GM12878 (cell line): ENCODE data around the gene OCLN. TPM values are rescaled to one million over a fixed set of nuclear protein-coding genes. Genes with fewer than 3 reads are reported as not detected.

ENCODE experiments used
- ATAC-seq: fragments of 200-7000 bp; cut with Tn5 transposase; 3 replicates; pipeline ENCODE4 v1.9.1; 2020; ENCODE audit warnings: mild to moderate bottlenecking, moderate library complexity
- BruUV-seq: library from RNA; stranded (reverse); fragments of 400-500 nt; replicated peaks from 2 replicates; lab custom pipeline; 2021; lab: Mats Ljungman, UMichigan
- CTCF ChIA-PET: fragments of 300-600 bp; sonication (Branson Sonifier 250); formaldehyde crosslinking; extraction: SDS; loops from one replicate; lab custom pipeline; 2021; ENCODE audit warnings: inconsistent platforms; lab: Yijun Ruan, JAX
- POLR2A ChIA-PET: fragments of 350-600 bp; formaldehyde crosslinking; extraction: SDS; loops from one replicate; lab custom pipeline; 2021; ENCODE audit warnings: inconsistent platforms; lab: Charles Lee
- RAD21 ChIA-PET: fragments of 300-600 bp; sonication (Branson Sonifier 250); formaldehyde crosslinking; loops from one replicate; lab custom pipeline; 2023; ENCODE audit warnings: antibody characterized with exemption; ENCODE audit not compliant: unreplicated experiment; lab: Charles Lee
- SMC1A ChIA-PET: fragments of 300-600 bp; sonication (Branson Sonifier 250); formaldehyde crosslinking; loops from one replicate; lab custom pipeline; 2023; ENCODE audit not compliant: unreplicated experiment, uncharacterized antibody; lab: Charles Lee
- DNase-seq: peaks from one replicate; pipeline ENCODE4 v3.0.0-alpha.2; 2011; ENCODE audit warnings: low read depth, low spot score
- FAIRE-seq: peaks from 3 replicates; lab custom pipeline; 2011; peaks lifted over from hg19 to GRCh38; lab: Jason Lieb, UNC
- H2AFZ ChIP-seq: 2 replicates; pipeline ENCODE4 v1.6.0; 2011; ENCODE audit warnings: low read depth, low read length, control low read depth; ENCODE audit not compliant: control insufficient read depth
- H3K27ac ChIP-seq: 2 replicates; pipeline ENCODE4 v1.5.1; 2011; ENCODE audit warnings: control low read depth; ENCODE audit not compliant: control insufficient read depth, insufficient read depth
- H3K27me3 ChIP-seq, 2 experiments: replicated peaks in 1 of 2; 2 replicates each; pipeline versions ENCODE4 v1.6.0 to v1.6.1; 2011; ENCODE audit warnings: low read length in 1 of 2; ENCODE audit not compliant: control insufficient read depth in 2 of 2, insufficient read depth in 2 of 2
- H3K36me3 ChIP-seq, 2 experiments: 2 replicates each; pipeline ENCODE4 v1.5.1; 2011; ENCODE audit warnings: low read length in 1 of 2; ENCODE audit not compliant: control insufficient read depth in 2 of 2, insufficient read depth in 2 of 2
- H3K4me1 ChIP-seq: 2 replicates; pipeline ENCODE4 v1.6.1; 2011; ENCODE audit warnings: mild to moderate bottlenecking, low read length, moderate library complexity, mixed read lengths; ENCODE audit not compliant: control insufficient read depth, insufficient read depth
- H3K4me2 ChIP-seq: 2 replicates; pipeline ENCODE4 v1.6.0; 2011; ENCODE audit warnings: control low read depth; ENCODE audit not compliant: control insufficient read depth, insufficient read depth
- H3K4me3 ChIP-seq: fragments of 200-600 bp; sonication (generic); 2 replicates; pipeline ENCODE4 v1.5.1; 2016
- H3K79me2 ChIP-seq: 2 replicates; pipeline ENCODE4 v1.6.0; 2011; ENCODE audit warnings: low read length; ENCODE audit not compliant: control insufficient read depth, insufficient read depth
- H3K9ac ChIP-seq: 2 replicates; pipeline ENCODE4 v1.8.0; 2011; ENCODE audit warnings: low read length, control low read depth, mixed read lengths; ENCODE audit not compliant: control insufficient read depth, insufficient read depth
- H3K9me3 ChIP-seq: replicated peaks from 3 replicates; pipeline ENCODE4 v1.5.1; 2011; ENCODE audit warnings: mild to moderate bottlenecking, low read length; ENCODE audit not compliant: control insufficient read depth, insufficient read depth
- H4K20me1 ChIP-seq: 2 replicates; pipeline ENCODE4 v1.6.0; 2011; ENCODE audit not compliant: control insufficient read depth, insufficient read depth
- ATF7 ChIP-seq: fragments of 450-650 bp; IDR thresholded peaks from 2 replicates; pipeline ENCODE4 v1.6.1; 2016; ENCODE audit warnings: low read depth, mild to moderate bottlenecking
- BACH1 ChIP-seq: fragments of 450-650 bp; IDR thresholded peaks from 2 replicates; pipeline ENCODE4 v1.6.1; 2017; ENCODE audit warnings: mild to moderate bottlenecking, borderline replicate concordance
- CREB1 ChIP-seq: IDR thresholded peaks from 2 replicates; pipeline ENCODE4 v1.6.1; 2012; ENCODE audit warnings: low read depth, mild to moderate bottlenecking, inconsistent platforms
- FOXM1 ChIP-seq: IDR thresholded peaks from 2 replicates; pipeline ENCODE4 v1.6.1; 2012; ENCODE audit warnings: low read depth, mild to moderate bottlenecking, inconsistent platforms, low read length, moderate library complexity
- LARP7 ChIP-seq: fragments of 450-650 bp; IDR thresholded peaks from 2 replicates; pipeline ENCODE4 v1.6.1; 2017; ENCODE audit warnings: mild to moderate bottlenecking
- WGBS: methylation state at CpG from one replicate; pipeline ENCODE4 v1.1.6; 2016; ENCODE audit warnings: low lambda C conversion rate; ENCODE audit not compliant: insufficient replicate concordance, insufficient coverage; ENCODE audit errors: missing lambda C conversion rate; 5-methylcytosine and 5-hydroxymethylcytosine counted together
- in situ Hi-C: fragments of 300-500 bp; cut with MboI; formaldehyde crosslinking; loops from 9 replicates; pipeline ENCODE4 v1.14.3; 2018; ENCODE audit warnings: mixed read lengths
- intact Hi-C: fragments of 100-400 bp; cut with micrococcal nuclease; formaldehyde crosslinking; loops from one replicate; pipeline ENCODE4 v1.14.2; 2022; ENCODE audit not compliant: unreplicated experiment
- polyA plus RNA-seq, 11 experiments: library from polyadenylated mRNA; depleted of rRNA in 4 of 11; unstranded in 6 of 11; stranded (reverse) in 5 of 11; fragments of >200 nt; fragmentation: Nextera tagmentation in 4 of 11; fragmentation: Illumina TruSeq in 1 of 11; extraction: Ambion mirVana in 4 of 11; extraction: Trizol in 1 of 11; gene quantifications; 1 replicate in 1 of 11; 2 replicates in 10 of 11; pipeline versions ENCODE4 v1.2.1 to v1.2.3, GENCODE V29; 2011 to 2016; ENCODE audit warnings: inconsistent platforms in 2 of 11, missing spikeins in 2 of 11, low read depth in 1 of 11
- total RNA-seq, 4 experiments: library from RNA; depleted of rRNA in 3 of 4; stranded (reverse); fragments of >200 nt in 3 of 4; fragmentation: Illumina TruSeq in 1 of 4; extraction: Trizol in 1 of 4; gene quantifications; 2 replicates each; pipeline versions ENCODE4 v1.2.1 to v1.2.3, GENCODE V29; 2013 to 2021
- TF ChIP-seq, protein P1 (sequence below): fragments of 450-650 bp; formaldehyde crosslinking; IDR thresholded peaks from 2 replicates; pipeline ENCODE4 v1.4.0; 2022; ENCODE audit warnings: mild to moderate bottlenecking, moderate library complexity
- TF ChIP-seq, protein P2 (sequence below): fragments of 450-650 bp; formaldehyde crosslinking; IDR thresholded peaks from 2 replicates; pipeline ENCODE4 v1.5.0; 2022; ENCODE audit warnings: mild to moderate bottlenecking, missing genetic modification characterization

OCLN gene
- total and polyA plus RNA-seq, 10 of the 15 experiments (the other 5 are each of a cell fraction or from before 2014, with no cell fraction given), result 2.0 to 26.5 (median 17.0) TPM

DNA sequence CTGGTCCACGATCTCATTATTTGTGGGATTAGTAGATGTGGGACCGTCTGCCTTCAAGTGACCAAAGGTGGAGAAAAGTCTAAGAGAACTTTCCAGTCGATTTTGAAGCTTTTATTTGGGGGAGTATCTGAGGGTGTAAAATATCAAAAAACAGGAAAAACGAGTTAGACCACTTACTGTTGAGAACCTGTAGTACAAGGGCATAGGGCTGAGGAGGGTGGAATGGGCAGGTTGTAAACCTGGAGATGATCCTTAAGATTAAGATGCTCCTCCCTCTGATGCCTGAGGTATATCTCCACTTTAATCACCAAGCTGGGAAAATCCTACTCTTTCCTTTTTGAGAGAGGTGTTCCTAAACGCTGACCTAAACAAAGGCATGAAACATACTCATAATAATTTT lies 35.4 kb downstream of the OCLN start:
- Histone ChIP-seq H3K27me3 (no peaks in the 10 kb centered on the region), H3K9me3 (no peaks in the 10 kb centered on the region), H2AFZ (no peak overlapping the region), H3K79me2 (no peaks in the 10 kb centered on the region), H3K9ac (no peak overlapping the region), H3K36me3 (no peaks in the 10 kb centered on the region), H4K20me1 (no peaks in the 10 kb centered on the region), H3K4me2 (no peak overlapping the region), H3K4me3 (no peak overlapping the region), H3K27ac (no peak overlapping the region), H3K4me1 (no peaks in the 10 kb centered on the region)
- ChIA-PET SMC1A (no interaction called here), CTCF (no interaction called here), RAD21 (no interaction called here), POLR2A (no interaction called here)
- in situ Hi-C loops (no loop called here), intact Hi-C loops (no loop called here)
- no peak for FAIRE-seq
- no peak for ATAC-seq
- 59% methylated on average over 5 of the region's 5 CpGs for WGBS
- no TSS peak for BruUV-seq
- DNase-seq, result no peak
- TF ChIP-seq ATF7 (no peak), LARP7 (no peak), BACH1 (no peak), FOXM1 (no peak)

DNA sequence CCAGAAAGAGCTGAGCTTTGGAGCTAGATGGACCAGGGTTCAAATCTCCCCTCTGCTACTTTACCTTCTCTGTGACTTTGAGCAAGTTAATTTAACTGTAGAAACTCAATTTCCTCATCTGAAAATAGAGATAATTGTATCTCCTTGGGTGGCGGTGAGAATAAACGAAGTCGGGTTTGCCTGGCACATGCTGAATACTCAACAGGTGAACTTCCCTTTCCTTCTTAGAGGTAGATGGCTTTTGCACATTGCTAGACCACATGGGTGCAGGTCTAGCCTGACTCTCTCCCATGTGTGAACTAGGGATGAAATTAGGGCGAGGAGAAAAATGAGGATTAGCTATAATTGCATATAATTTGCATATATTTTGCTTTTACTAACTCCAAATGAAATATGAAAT lies 36.0 kb downstream of the OCLN start:
- Histone ChIP-seq H3K9me3 (no peaks in the 10 kb centered on the region), H3K27ac (no peak overlapping the region), H3K4me3 (no peak overlapping the region), H3K27me3 (no peaks in the 10 kb centered on the region), H3K9ac (no peak overlapping the region), H2AFZ (no peak overlapping the region), H4K20me1 (no peaks in the 10 kb centered on the region), H3K4me2 (no peak overlapping the region), H3K4me1 (no peaks in the 10 kb centered on the region), H3K79me2 (no peaks in the 10 kb centered on the region), H3K36me3 (no peaks in the 10 kb centered on the region)
- ATAC-seq, result no peak
- BruUV-seq, result no TSS peak
- no peak for TF ChIP-seq CREB1
- TF ChIP-seq, protein P1, sequence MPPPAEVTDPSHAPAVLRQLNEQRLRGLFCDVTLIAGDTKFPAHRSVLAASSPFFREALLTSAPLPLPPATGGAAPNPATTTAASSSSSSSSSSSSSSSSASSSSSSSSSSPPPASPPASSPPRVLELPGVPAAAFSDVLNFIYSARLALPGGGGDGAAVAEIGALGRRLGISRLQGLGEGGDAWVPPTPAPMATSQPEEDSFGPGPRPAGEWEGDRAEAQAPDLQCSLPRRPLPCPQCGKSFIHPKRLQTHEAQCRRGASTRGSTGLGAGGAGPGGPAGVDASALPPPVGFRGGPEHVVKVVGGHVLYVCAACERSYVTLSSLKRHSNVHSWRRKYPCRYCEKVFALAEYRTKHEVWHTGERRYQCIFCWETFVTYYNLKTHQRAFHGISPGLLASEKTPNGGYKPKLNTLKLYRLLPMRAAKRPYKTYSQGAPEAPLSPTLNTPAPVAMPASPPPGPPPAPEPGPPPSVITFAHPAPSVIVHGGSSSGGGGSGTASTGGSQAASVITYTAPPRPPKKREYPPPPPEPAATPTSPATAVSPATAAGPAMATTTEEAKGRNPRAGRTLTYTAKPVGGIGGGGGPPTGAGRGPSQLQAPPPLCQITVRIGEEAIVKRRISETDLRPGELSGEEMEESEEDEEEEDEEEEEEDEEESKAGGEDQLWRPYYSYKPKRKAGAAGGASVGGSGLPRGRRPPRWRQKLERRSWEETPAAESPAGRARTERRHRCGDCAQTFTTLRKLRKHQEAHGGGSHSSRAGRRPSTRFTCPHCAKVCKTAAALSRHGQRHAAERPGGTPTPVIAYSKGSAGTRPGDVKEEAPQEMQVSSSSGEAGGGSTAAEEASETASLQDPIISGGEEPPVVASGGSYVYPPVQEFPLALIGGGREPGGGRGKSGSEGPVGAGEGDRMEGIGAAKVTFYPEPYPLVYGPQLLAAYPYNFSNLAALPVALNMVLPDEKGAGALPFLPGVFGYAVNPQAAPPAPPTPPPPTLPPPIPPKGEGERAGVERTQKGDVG (CRISPR knock-in tag), result no peak
- TF ChIP-seq, protein P2, sequence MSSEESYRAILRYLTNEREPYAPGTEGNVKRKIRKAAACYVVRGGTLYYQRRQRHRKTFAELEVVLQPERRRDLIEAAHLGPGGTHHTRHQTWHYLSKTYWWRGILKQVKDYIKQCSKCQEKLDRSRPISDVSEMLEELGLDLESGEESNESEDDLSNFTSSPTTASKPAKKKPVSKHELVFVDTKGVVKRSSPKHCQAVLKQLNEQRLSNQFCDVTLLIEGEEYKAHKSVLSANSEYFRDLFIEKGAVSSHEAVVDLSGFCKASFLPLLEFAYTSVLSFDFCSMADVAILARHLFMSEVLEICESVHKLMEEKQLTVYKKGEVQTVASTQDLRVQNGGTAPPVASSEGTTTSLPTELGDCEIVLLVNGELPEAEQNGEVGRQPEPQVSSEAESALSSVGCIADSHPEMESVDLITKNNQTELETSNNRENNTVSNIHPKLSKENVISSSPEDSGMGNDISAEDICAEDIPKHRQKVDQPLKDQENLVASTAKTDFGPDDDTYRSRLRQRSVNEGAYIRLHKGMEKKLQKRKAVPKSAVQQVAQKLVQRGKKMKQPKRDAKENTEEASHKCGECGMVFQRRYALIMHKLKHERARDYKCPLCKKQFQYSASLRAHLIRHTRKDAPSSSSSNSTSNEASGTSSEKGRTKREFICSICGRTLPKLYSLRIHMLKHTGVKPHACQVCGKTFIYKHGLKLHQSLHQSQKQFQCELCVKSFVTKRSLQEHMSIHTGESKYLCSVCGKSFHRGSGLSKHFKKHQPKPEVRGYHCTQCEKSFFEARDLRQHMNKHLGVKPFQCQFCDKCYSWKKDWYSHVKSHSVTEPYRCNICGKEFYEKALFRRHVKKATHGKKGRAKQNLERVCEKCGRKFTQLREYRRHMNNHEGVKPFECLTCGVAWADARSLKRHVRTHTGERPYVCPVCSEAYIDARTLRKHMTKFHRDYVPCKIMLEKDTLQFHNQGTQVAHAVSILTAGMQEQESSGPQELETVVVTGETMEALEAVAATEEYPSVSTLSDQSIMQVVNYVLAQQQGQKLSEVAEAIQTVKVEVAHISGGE (CRISPR knock-in tag), result no peak
- in situ Hi-C loops, result no loop called here
- DNase-seq, result no peak
- WGBS, result 72% methylated on average over 4 of the region's 4 CpGs
- intact Hi-C loops, result no loop called here
- RAD21 ChIA-PET, result no interaction called here
- CTCF ChIA-PET, result no interaction called here
- FAIRE-seq, result no peak
- POLR2A ChIA-PET, result no interaction called here
- SMC1A ChIA-PET, result no interaction called here
